Naive thymus-derived CD4-positive, alpha-beta T cell (primary cell): ENCODE data around the gene TRPC4. TPM values are rescaled to one million over a fixed set of nuclear protein-coding genes. Genes with fewer than 3 reads are reported as not detected.

Experiments used
- ATAC-seq: fragments of 150-1000 bp; cut with Tn5 transposase; 2 replicates; pipeline ENCODE4 v1.10.0; 2021; ENCODE audit warnings: mild to moderate bottlenecking, moderate library complexity
- CTCF ChIA-PET: fragments of 350-600 bp; sonication (Branson Sonifier 250); formaldehyde crosslinking; loops from one replicate; lab custom pipeline; 2021; ENCODE audit warnings: antibody characterized with exemption; lab: Charles Lee
- POLR2A ChIA-PET: fragments of 350-600 bp; sonication (Branson Sonifier 250); formaldehyde crosslinking; loops from one replicate; lab custom pipeline; 2021; ENCODE audit warnings: antibody characterized with exemption, inconsistent platforms; lab: Charles Lee
- DNase-seq, 9 donors: peaks; one replicate each; pipeline versions ENCODE4 v3.0.0 to v3.0.0-alpha.2; 2020 to 2022; ENCODE audit warnings: mixed read lengths in 1 of 9
- H3K27ac ChIP-seq: one replicate; pipeline ENCODE4 v1.7.0; 2013; ENCODE audit warnings: mild to moderate bottlenecking, low read depth, low read length, moderate library complexity
- H3K27me3 ChIP-seq, 2 donors: one replicate each; pipeline ENCODE4 v1.7.0; 2013; ENCODE audit warnings: low read length in 2 of 2, mild to moderate bottlenecking in 2 of 2, moderate library complexity in 2 of 2; ENCODE audit not compliant: control insufficient read depth in 2 of 2, insufficient read depth in 2 of 2
- H3K36me3 ChIP-seq, 3 experiments: 1 replicate in 2 of 3; 2 replicates in 1 of 3; pipeline ENCODE4 v1.7.0; 2013; ENCODE audit warnings: low read length in 3 of 3, mild to moderate bottlenecking in 3 of 3, moderate library complexity in 1 of 3; ENCODE audit not compliant: insufficient read depth in 3 of 3, control insufficient read depth in 2 of 3
- H3K4me1 ChIP-seq, 2 donors: one replicate each; pipeline ENCODE4 v1.7.0; 2013; ENCODE audit warnings: low read length in 2 of 2, mild to moderate bottlenecking in 2 of 2, moderate library complexity in 1 of 2; ENCODE audit not compliant: control insufficient read depth in 2 of 2, insufficient read depth in 2 of 2
- H3K4me3 ChIP-seq: 2 replicates; pipeline ENCODE4 v1.7.0; 2013; ENCODE audit warnings: mild to moderate bottlenecking, low read length
- H3K9me3 ChIP-seq, 3 experiments: 1 replicate in 2 of 3; 2 replicates in 1 of 3; pipeline ENCODE4 v1.7.0; 2013; ENCODE audit warnings: low read length in 3 of 3; ENCODE audit not compliant: control insufficient read depth in 2 of 3
- H3K27ac Mint-ChIP-seq, 9 donors: one replicate each; pipeline ENCODE4 v1.8.0; 2020 to 2022; ENCODE audit warnings: mixed read lengths in 9 of 9, mild to moderate bottlenecking in 8 of 9, moderate library complexity in 5 of 9, inconsistent platforms in 2 of 9
- H3K27me3 Mint-ChIP-seq, 5 donors: one replicate each; pipeline ENCODE4 v1.8.0; 2021 to 2022; ENCODE audit warnings: mixed read lengths in 5 of 5, mild to moderate bottlenecking in 1 of 5
- H3K36me3 Mint-ChIP-seq, 5 donors: one replicate each; pipeline ENCODE4 v1.8.0; 2020 to 2022; ENCODE audit warnings: mixed read lengths in 5 of 5, mild to moderate bottlenecking in 3 of 5, inconsistent platforms in 1 of 5
- H3K4me1 Mint-ChIP-seq, 7 donors: one replicate each; pipeline ENCODE4 v1.8.0; 2020 to 2022; ENCODE audit warnings: mixed read lengths in 7 of 7, mild to moderate bottlenecking in 3 of 7, inconsistent platforms in 1 of 7
- H3K4me3 Mint-ChIP-seq, 10 donors: one replicate each; pipeline ENCODE4 v1.8.0; 2020 to 2022; ENCODE audit warnings: mild to moderate bottlenecking in 10 of 10, mixed read lengths in 10 of 10, moderate library complexity in 6 of 10, inconsistent platforms in 2 of 10
- H3K9me3 Mint-ChIP-seq, 11 donors: one replicate each; pipeline ENCODE4 v1.8.0; 2020 to 2022; ENCODE audit warnings: mixed read lengths in 11 of 11, mild to moderate bottlenecking in 4 of 11, inconsistent platforms in 1 of 11, moderate library complexity in 1 of 11
- intact Hi-C, 2 donors: fragments of 100-400 bp; cut with micrococcal nuclease; formaldehyde crosslinking; loops; one replicate each; pipeline ENCODE4 v1.15.1; 2023
- polyA plus RNA-seq, 2 donors: library from polyadenylated mRNA; unstranded; fragments of 300-500 nt; fragmentation: Illumina TruSeq; gene quantifications; one replicate each; pipeline ENCODE4 v1.2.3, GENCODE V29; 2021
- total RNA-seq, 6 experiments: library from RNA in 5 of 6; stranded (reverse) in 5 of 6; gene quantifications; 1 replicate in 5 of 6; 2 replicates in 1 of 6; pipeline ENCODE4 v1.2.3 and lab custom pipeline; 2021 to 2026

Gene TRPC4
- total and polyA plus RNA-seq, 7 experiments from 2014 or later, result not detected

- Histone ChIP-seq H3K9me3 (no peaks in the 10 kb centered on the region), H3K4me3 (no peak overlapping the region), H3K27ac (no peak overlapping the region), H3K36me3 (no peaks in the 10 kb centered on the region), H3K4me1 (no peaks in the 10 kb centered on the region), H3K27me3 (no peaks in the 10 kb centered on the region)
- peaks cover 0 to 6% (median 0%) of the 10 kb centered on the region in 11 donors for H3K9me3 Mint-ChIP-seq
- no peak for DNase-seq
- no peaks in the 10 kb centered on the region for H3K27me3 Mint-ChIP-seq
- ATAC-seq, result no peak
- ChIA-PET CTCF (no interaction called here), POLR2A (no interaction called here)
- H3K27ac Mint-ChIP-seq, result no peak overlapping the region
- H3K4me3 Mint-ChIP-seq, result no peak overlapping the region
- intact Hi-C loops, result no loop called here
- H3K4me1 Mint-ChIP-seq, result no peaks in the 10 kb centered on the region
- H3K36me3 Mint-ChIP-seq, result no peaks in the 10 kb centered on the region
Observed at GRCh38 chr13:37613638-37614037, 255.9 kb downstream of the TRPC4 start.

DNA sequence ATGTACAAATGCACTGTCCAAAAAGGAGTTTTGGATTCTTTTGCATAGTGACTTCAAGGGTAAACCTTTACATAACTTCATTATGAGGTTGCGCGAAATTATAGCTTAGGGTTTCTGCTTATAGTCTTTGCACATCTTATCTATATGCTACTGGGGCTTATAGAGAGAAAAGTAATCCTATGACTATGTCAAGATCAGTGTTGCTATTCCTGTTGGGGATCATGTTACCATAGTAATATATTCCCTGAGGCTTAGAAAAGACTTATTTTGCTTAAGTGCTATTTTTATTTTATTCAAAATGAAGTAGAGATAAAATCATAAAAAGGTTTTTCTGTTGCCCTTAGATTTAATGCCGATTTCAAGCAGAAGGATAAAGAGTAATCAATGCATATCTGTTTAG, 256.3 kb downstream of the TRPC4 start:
- Histone ChIP-seq H3K4me1 (no peaks in the 10 kb centered on the region), H3K36me3 (no peaks in the 10 kb centered on the region), H3K27me3 (no peaks in the 10 kb centered on the region), H3K9me3 (no peaks in the 10 kb centered on the region), H3K4me3 (no peak overlapping the region), H3K27ac (no peak overlapping the region)
- DNase-seq (no peak), ATAC-seq (no peak)
- H3K36me3 Mint-ChIP-seq, result no peaks in the 10 kb centered on the region
- H3K27me3 Mint-ChIP-seq, result no peaks in the 10 kb centered on the region
- H3K4me3 Mint-ChIP-seq, result no peak overlapping the region
- intact Hi-C loops, result no loop called here
- H3K9me3 Mint-ChIP-seq, result peaks cover 0 to 6% (median 0%) of the 10 kb centered on the region in 11 donors
- H3K27ac Mint-ChIP-seq, result no peak overlapping the region
- CTCF ChIA-PET, result no interaction called here
- POLR2A ChIA-PET, result no interaction called here
- no peaks in the 10 kb centered on the region for H3K4me1 Mint-ChIP-seq

DNA sequence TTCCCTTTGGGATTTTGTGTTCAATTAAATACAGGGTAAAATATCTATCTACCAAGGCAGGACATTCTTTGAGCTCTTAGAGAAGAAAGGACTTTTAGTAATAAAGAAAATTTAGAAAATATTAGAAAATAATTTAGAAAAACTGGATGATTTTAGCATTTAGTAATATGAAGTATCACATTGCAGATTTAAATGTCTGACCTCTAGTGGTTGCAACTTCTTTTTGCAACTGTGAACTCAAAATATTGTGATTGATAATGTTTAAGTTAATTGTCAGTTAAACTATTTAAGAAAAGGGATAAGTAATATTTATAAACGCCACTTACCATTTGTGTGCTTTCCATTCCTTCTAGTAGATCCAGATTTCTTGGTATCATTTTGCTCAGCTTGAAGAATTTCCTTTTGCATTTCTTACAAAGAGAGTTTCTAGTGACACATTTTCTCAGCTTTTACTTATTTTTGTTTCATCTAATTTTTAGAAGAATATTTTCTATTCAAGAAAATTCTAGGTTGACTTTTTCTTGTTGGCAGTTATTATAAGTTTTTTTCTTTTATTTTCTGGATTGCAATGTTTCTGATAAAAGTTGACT, 260.7 kb downstream of the TRPC4 start:
- intact Hi-C loops, result no loop called here

DNA sequence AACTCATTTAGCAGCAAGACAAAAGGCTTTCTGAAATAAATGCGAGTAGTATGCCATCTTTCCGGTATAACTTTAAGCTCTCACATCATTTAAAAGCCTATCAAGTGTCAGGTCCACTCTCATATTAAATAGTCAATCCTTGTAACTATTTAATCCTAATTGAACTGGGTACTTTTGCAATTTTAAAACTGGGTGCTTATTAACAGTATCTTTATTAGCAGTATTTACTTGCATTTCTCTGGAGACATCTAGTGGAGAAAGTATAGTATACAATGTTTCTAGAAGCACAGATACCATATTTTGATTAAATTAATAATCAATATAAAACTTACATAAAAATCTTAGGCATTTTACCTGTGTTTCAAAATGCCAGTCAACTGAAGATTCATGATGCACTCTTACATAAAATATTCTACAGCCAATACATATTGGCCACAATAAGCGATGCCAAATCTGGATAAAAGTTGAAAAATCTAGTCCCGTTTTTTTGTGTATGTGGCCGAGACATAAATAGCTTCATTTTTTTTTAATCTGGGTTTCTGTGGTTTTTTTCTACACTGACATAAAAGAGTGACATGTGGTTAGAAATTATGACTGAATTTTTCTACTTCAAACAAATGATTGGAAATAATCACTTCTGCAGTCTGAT, 266.7 kb downstream of the TRPC4 start:
- H3K4me1 ChIP-seq, result no peaks in the 10 kb centered on the region
- Mint-ChIP-seq H3K4me1 (no peaks in the 10 kb centered on the region), H3K27me3 (no peaks in the 10 kb centered on the region), H3K9me3 (peaks cover 0 to 15% (median 4%) of the 10 kb centered on the region in 11 donors), H3K36me3 (no peaks in the 10 kb centered on the region), H3K27ac (no peak overlapping the region), H3K4me3 (no peak overlapping the region)
- no peak overlapping the region for H3K4me3 ChIP-seq
- DNase-seq, result no peak
- ChIA-PET POLR2A (no interaction called here), CTCF (no interaction called here)
- H3K27ac ChIP-seq, result no peak overlapping the region
- intact Hi-C loops, result no loop called here
- no peak for ATAC-seq
- H3K9me3 ChIP-seq, result no peaks in the 10 kb centered on the region
- H3K27me3 ChIP-seq, result no peaks in the 10 kb centered on the region
- no peaks in the 10 kb centered on the region for H3K36me3 ChIP-seq

More for the DNA sequence above, 260.7 kb downstream of the TRPC4 start:
- Mint-ChIP-seq H3K4me1 (no peaks in the 10 kb centered on the region), H3K4me3 (no peak overlapping the region), H3K27me3 (no peaks in the 10 kb centered on the region), H3K27ac (no peak overlapping the region), H3K9me3 (peaks cover 0 to 15% (median 5%) of the 10 kb centered on the region in 11 donors), H3K36me3 (no peaks in the 10 kb centered on the region)
- no peaks in the 10 kb centered on the region for H3K36me3 ChIP-seq
- ATAC-seq, result no peak
- no peak overlapping the region for H3K27ac ChIP-seq
- ChIA-PET POLR2A (no interaction called here), CTCF (no interaction called here)
- no peaks in the 10 kb centered on the region for H3K27me3 ChIP-seq
- no peaks in the 10 kb centered on the region for H3K4me1 ChIP-seq
- H3K4me3 ChIP-seq, result no peak overlapping the region
- H3K9me3 ChIP-seq, result no peaks in the 10 kb centered on the region
- DNase-seq, result no peak

DNA sequence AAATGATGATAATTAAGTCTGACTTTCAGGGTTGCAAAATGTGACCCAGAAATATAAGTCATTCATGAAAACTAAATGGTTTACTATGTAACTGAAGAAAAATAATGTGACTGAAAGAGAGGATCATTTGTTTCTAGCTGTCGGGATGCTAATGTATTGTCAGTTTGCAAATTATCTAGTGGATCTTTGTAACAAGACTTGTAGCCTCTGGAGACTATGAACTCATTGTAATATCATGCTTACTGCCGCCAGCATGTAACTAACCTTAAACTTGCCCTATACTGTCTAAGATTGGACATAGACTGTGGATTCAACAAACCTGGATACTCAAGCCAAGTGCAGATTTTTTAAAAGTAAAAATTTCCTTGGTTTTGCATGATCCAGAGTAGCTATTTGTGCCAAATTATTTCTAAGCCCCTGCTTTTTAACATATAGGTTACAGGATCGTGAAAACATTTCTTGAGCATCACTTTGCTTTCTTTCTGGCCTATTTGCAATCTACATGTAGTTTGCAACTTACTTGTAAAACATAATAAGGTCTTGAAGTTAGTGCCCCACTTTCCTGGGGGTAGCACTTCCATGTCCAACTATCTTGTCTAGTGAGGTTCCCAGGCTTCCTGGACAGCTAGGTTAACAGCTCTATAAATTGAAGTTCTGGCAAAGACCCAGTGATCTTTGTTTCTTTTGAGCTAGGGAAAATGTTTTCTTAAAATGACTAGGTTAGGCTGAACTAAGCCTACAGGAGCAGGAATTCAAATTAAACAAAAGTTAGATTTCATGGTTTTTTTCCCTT, 267.7 kb downstream of the TRPC4 start:
- no peaks in the 10 kb centered on the region for H3K36me3 Mint-ChIP-seq
- ATAC-seq (no peak), DNase-seq (no peak)
- CTCF ChIA-PET, result no interaction called here
- intact Hi-C loops, result no loop called here
- H3K27ac Mint-ChIP-seq, result no peak overlapping the region
- H3K27me3 Mint-ChIP-seq, result no peaks in the 10 kb centered on the region
- no peaks in the 10 kb centered on the region for H3K36me3 ChIP-seq
- POLR2A ChIA-PET, result no interaction called here
- no peaks in the 10 kb centered on the region for H3K4me1 Mint-ChIP-seq
- H3K9me3 Mint-ChIP-seq, result peaks cover 0 to 15% (median 3%) of the 10 kb centered on the region in 11 donors
- H3K4me3 ChIP-seq, result no peak overlapping the region
- no peak overlapping the region for H3K4me3 Mint-ChIP-seq
- H3K9me3 ChIP-seq, result no peaks in the 10 kb centered on the region
- H3K27ac ChIP-seq, result no peak overlapping the region
- H3K27me3 ChIP-seq, result no peaks in the 10 kb centered on the region
- H3K4me1 ChIP-seq, result no peaks in the 10 kb centered on the region

DNA sequence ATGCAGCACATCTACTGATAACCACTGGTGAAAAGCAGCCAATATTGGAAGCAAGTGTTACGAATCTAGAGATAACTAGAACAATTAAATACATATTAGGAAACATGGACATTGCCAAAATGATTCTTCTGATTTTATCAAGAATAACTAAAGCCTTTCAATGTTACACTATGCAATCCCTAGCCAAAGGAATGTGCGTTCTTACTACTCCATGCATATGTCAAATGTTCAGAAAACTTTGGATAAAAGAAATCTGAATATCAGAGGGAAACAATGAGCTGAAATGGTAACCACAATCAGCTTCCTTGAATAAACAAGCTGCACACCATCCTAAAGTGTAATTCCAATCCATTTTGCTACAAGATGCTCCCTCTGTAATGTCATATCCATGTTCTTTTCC, 270.1 kb downstream of the TRPC4 start:
- POLR2A ChIA-PET, result no interaction called here
- no peak overlapping the region for H3K4me3 ChIP-seq
- H3K36me3 Mint-ChIP-seq, result no peaks in the 10 kb centered on the region
- no peaks in the 10 kb centered on the region for H3K27me3 ChIP-seq
- no peaks in the 10 kb centered on the region for H3K27me3 Mint-ChIP-seq
- peaks cover 0 to 2% (median 0%) of the 10 kb centered on the region in 11 donors for H3K9me3 Mint-ChIP-seq
- H3K9me3 ChIP-seq, result no peaks in the 10 kb centered on the region
- H3K36me3 ChIP-seq, result no peaks in the 10 kb centered on the region
- no peaks in the 10 kb centered on the region for H3K4me1 ChIP-seq
- no peak for DNase-seq
- no peaks in the 10 kb centered on the region for H3K4me1 Mint-ChIP-seq
- H3K27ac ChIP-seq, result no peak overlapping the region
- ATAC-seq, result no peak
- intact Hi-C loops, result no loop called here
- H3K27ac Mint-ChIP-seq, result no peak overlapping the region
- H3K4me3 Mint-ChIP-seq, result no peak overlapping the region
- CTCF ChIA-PET, result no interaction called here
